ENCODE data around the gene TPI1.
A peak's percentile ranks its signal among the peaks of the same experiment; 100 is the strongest.
"Not testable (repeated sequence)": the region's sequence is repeated elsewhere in the genome, so short reads cannot be mapped to it uniquely, and the experiment has no call there.

TPI1 gene

GRCh38 chr12:6889775-6890573 is 22.6 kb downstream of the TPI1 start:
- not testable (repeated sequence) for DNase-seq (ENCODE audit: extremely low read depth in 1 of 2, low read depth in 1 of 2)

GRCh38 chr12:6890789-6891645 is 23.7 kb downstream of the TPI1 start:
- peak; percentile 95 to 99 for DNase-seq (ENCODE audit: extremely low read depth in 1 of 2, low read depth in 1 of 2)

- DNase-seq (ENCODE audit: extremely low read depth in 1 of 2, low read depth in 1 of 2) = no peak
Measured at GRCh38 chr12:6891646-6892001, 24.3 kb downstream of the TPI1 start.

- DNase-seq (ENCODE audit: extremely low read depth in 1 of 2, low read depth in 1 of 2) = not testable (repeated sequence)
Measured at GRCh38 chr12:6892683-6893082, 25.4 kb downstream of the TPI1 start.

- DNase-seq (ENCODE audit: extremely low read depth in 1 of 2, low read depth in 1 of 2) = no peak
Measured at GRCh38 chr12:6894321-6894720, 27.0 kb downstream of the TPI1 start.

- no peak for DNase-seq (ENCODE audit: extremely low read depth in 1 of 2, low read depth in 1 of 2)
Measured at GRCh38 chr12:6896846-6897435, 29.6 kb downstream of the TPI1 start.

- no peak for DNase-seq (ENCODE audit: extremely low read depth in 1 of 2, low read depth in 1 of 2)
Measured at GRCh38 chr12:6899427-6899826, 32.1 kb downstream of the TPI1 start.

GRCh38 chr12:6899837-6900519 is 32.6 kb downstream of the TPI1 start:
- no peak for DNase-seq (ENCODE audit: extremely low read depth in 1 of 2, low read depth in 1 of 2)

GRCh38 chr12:6902448-6902847 is 35.1 kb downstream of the TPI1 start:
- no peak for DNase-seq (ENCODE audit: extremely low read depth in 1 of 2, low read depth in 1 of 2)

- DNase-seq (ENCODE audit: extremely low read depth in 1 of 2, low read depth in 1 of 2) = no peak
Measured at GRCh38 chr12:6903722-6904121, 36.4 kb downstream of the TPI1 start.

- peak; percentile 94 to 96 for DNase-seq (ENCODE audit: extremely low read depth in 1 of 2, low read depth in 1 of 2)
Measured at GRCh38 chr12:6904280-6905276, 37.2 kb downstream of the TPI1 start, which contains the start of gene LRRC23. LRRC23 (plus strand) TSS chr12:6904822; CDS start chr12:6905634, 812 bp downstream.

- DNase-seq (ENCODE audit: extremely low read depth in 1 of 2, low read depth in 1 of 2) = no peak
Measured at GRCh38 chr12:6905414-6906040, 38.2 kb downstream of the TPI1 start.

GRCh38 chr12:6908141-6908540 is 40.8 kb downstream of the TPI1 start:
- DNase-seq (ENCODE audit: extremely low read depth in 1 of 2, low read depth in 1 of 2) = not testable (repeated sequence)

- DNase-seq (ENCODE audit: extremely low read depth in 1 of 2, low read depth in 1 of 2) = no peak
Measured at GRCh38 chr12:6909421-6910145, 42.3 kb downstream of the TPI1 start.

GRCh38 chr12:6912164-6912935 is 45.0 kb downstream of the TPI1 start:
- DNase-seq (ENCODE audit: extremely low read depth in 1 of 2, low read depth in 1 of 2) = no peak

- DNase-seq (ENCODE audit: extremely low read depth in 1 of 2, low read depth in 1 of 2) = peak; percentile 74 to 76
Measured at GRCh38 chr12:6914246-6914946, 47.1 kb downstream of the TPI1 start, which contains the start of gene ENO2. ENO2 (plus strand) TSS chr12:6914580; CDS start chr12:6915833, 1,253 bp downstream.

All from activated CD8-positive, alpha-beta memory T cell treated with anti-CD3 and anti-CD28 coated beads for 1 hour (primary cell).